ENCODE results near the gene PLA2G2F.

DNA sequence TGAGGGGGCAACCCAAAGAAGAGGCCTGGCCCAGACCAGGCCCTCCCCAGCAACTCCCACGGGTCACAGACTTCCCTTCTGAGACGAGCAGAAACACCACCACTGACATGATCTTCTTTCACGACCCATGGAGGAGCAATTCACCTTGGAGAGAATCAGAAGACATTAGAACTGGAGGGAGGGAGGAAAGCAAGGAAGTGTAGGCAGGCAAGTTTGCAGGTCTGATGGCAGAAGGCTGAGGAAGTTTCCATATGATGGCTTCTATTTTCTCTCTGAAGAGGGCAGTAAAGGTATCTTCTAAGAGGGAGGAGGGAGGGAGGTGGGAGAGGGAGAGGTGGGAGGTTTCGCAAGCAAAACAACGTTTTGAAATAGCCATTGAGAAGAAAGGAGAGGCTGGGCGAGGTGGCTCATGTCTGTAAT, 45.4 kb downstream of the PLA2G2F start:
- TF ChIP-seq, protein P1, sequence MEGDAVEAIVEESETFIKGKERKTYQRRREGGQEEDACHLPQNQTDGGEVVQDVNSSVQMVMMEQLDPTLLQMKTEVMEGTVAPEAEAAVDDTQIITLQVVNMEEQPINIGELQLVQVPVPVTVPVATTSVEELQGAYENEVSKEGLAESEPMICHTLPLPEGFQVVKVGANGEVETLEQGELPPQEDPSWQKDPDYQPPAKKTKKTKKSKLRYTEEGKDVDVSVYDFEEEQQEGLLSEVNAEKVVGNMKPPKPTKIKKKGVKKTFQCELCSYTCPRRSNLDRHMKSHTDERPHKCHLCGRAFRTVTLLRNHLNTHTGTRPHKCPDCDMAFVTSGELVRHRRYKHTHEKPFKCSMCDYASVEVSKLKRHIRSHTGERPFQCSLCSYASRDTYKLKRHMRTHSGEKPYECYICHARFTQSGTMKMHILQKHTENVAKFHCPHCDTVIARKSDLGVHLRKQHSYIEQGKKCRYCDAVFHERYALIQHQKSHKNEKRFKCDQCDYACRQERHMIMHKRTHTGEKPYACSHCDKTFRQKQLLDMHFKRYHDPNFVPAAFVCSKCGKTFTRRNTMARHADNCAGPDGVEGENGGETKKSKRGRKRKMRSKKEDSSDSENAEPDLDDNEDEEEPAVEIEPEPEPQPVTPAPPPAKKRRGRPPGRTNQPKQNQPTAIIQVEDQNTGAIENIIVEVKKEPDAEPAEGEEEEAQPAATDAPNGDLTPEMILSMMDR (IDR thresholded peaks at IDR 0.05): no peak
- TF ChIP-seq EP300 (IDR thresholded peaks at IDR 0.05): no peak
- no peak for TF ChIP-seq POLR2AphosphoS5 (IDR thresholded peaks at IDR 0.05)

Data from stomach (tissue), 4 donors.